ENCODE data around the gene TRHDE.
"Not testable (repeated sequence)": the region's sequence is repeated elsewhere in the genome, so short reads cannot be mapped to it uniquely, and the experiment has no call there.

Gene TRHDE

GRCh38 chr12:72510772-72511171 lies 238.6 kb downstream of the TRHDE start:
- Histone ChIP-seq H3K79me1 (ENCODE audit: low read depth, low read length) (no peaks in the 10 kb centered on the region), H3K27me3 (ENCODE audit: control insufficient read depth in 3 of 3, insufficient read depth in 3 of 3, low read depth in 1 of 3, low read length in 3 of 3) (no peaks in the 10 kb centered on the region), H3K14ac (ENCODE audit: low read length) (no peak overlapping the region), H2BK15ac (ENCODE audit: low read length) (no peak overlapping the region), H2BK120ac (ENCODE audit: low read depth, low read length) (no peak overlapping the region), H3K9ac (ENCODE audit: low read depth, low read length, poor library complexity) (no peak overlapping the region), H2BK5ac (ENCODE audit: low read length) (no peak overlapping the region), H2AK5ac (ENCODE audit: low read depth, low read length) (no peak overlapping the region), H3K4ac (ENCODE audit: low read length) (no peak overlapping the region), H3K27ac (replicated peaks; ENCODE audit: low read length) (no peak overlapping the region), H3K36me3 (replicated peaks in 1 of 2; ENCODE audit: control insufficient read depth in 2 of 2, insufficient read depth in 2 of 2, low read length in 2 of 2) (no peaks in the 10 kb centered on the region), H3K9me3 (replicated peaks in 1 of 2; ENCODE audit: control insufficient read depth in 2 of 2, insufficient read depth in 1 of 2, low read depth in 1 of 2, low read length in 2 of 2) (no peaks in the 10 kb centered on the region), H2BK12ac (ENCODE audit: low read length) (no peak overlapping the region), H3K4me1 (ENCODE audit: control insufficient read depth in 2 of 2, insufficient read depth in 1 of 2, low read depth in 1 of 2, low read length in 2 of 2) (peaks cover 1 to 15% of the 10 kb centered on the region in 2 donors), H4K91ac (ENCODE audit: low read depth, low read length, poor library complexity) (no peak overlapping the region), H3K4me3 (ENCODE audit: low read length in 2 of 2) (no peak overlapping the region), H2AFZ (ENCODE audit: low read length) (no peak overlapping the region), H3K23ac (ENCODE audit: low read depth, low read length, poor library complexity) (no peak overlapping the region), H3K4me2 (ENCODE audit: insufficient read depth, low read length, poor library complexity, severe bottlenecking) (no peak overlapping the region), H3K18ac (ENCODE audit: low read length) (no peak overlapping the region), H4K8ac (ENCODE audit: low read depth, low read length) (no peak overlapping the region)
- DNase-seq (ENCODE audit: low spot score): no peak
- no CpG with 5 or more reads among the region's 1 CpG for WGBS, 2 donors (ENCODE audit: extremely low coverage in 2 of 2, insufficient read length in 2 of 2, insufficient replicate concordance in 1 of 2)

GRCh38 chr12:72511498-72511897 lies 239.3 kb downstream of the TRHDE start:
- Histone ChIP-seq H3K27me3 (ENCODE audit: control insufficient read depth in 3 of 3, insufficient read depth in 3 of 3, low read depth in 1 of 3, low read length in 3 of 3) (no peaks in the 10 kb centered on the region), H2BK120ac (ENCODE audit: low read depth, low read length) (no peak overlapping the region), H3K9me3 (replicated peaks in 1 of 2; ENCODE audit: control insufficient read depth in 2 of 2, insufficient read depth in 1 of 2, low read depth in 1 of 2, low read length in 2 of 2) (no peaks in the 10 kb centered on the region), H3K4me2 (ENCODE audit: insufficient read depth, low read length, poor library complexity, severe bottlenecking) (no peak overlapping the region), H3K14ac (ENCODE audit: low read length) (no peak overlapping the region), H2BK5ac (ENCODE audit: low read length) (no peak overlapping the region), H3K79me1 (ENCODE audit: low read depth, low read length) (no peaks in the 10 kb centered on the region), H3K4me3 (ENCODE audit: low read length in 2 of 2) (no peak overlapping the region), H3K9ac (ENCODE audit: low read depth, low read length, poor library complexity) (no peak overlapping the region), H4K8ac (ENCODE audit: low read depth, low read length) (no peak overlapping the region), H2AFZ (ENCODE audit: low read length) (peak overlapping the region; percentile 21), H3K18ac (ENCODE audit: low read length) (no peak overlapping the region), H3K4ac (ENCODE audit: low read length) (no peak overlapping the region), H2BK15ac (ENCODE audit: low read length) (no peak overlapping the region), H4K91ac (ENCODE audit: low read depth, low read length, poor library complexity) (no peak overlapping the region), H3K4me1 (ENCODE audit: control insufficient read depth in 2 of 2, insufficient read depth in 1 of 2, low read depth in 1 of 2, low read length in 2 of 2) (peaks cover 1 to 15% of the 10 kb centered on the region in 2 donors), H3K36me3 (replicated peaks in 1 of 2; ENCODE audit: control insufficient read depth in 2 of 2, insufficient read depth in 2 of 2, low read length in 2 of 2) (no peaks in the 10 kb centered on the region), H3K27ac (replicated peaks; ENCODE audit: low read length) (no peak overlapping the region), H2BK12ac (ENCODE audit: low read length) (no peak overlapping the region), H3K23ac (ENCODE audit: low read depth, low read length, poor library complexity) (no peak overlapping the region), H2AK5ac (ENCODE audit: low read depth, low read length) (no peak overlapping the region)
- no peak for DNase-seq (ENCODE audit: low spot score)
- no CpG with 5 or more reads among the region's 2 CpGs for WGBS, 2 donors (ENCODE audit: extremely low coverage in 2 of 2, insufficient read length in 2 of 2, insufficient replicate concordance in 1 of 2)

GRCh38 chr12:72511906-72512305 lies 239.7 kb downstream of the TRHDE start:
- no peak overlapping the region for H2BK15ac ChIP-seq (ENCODE audit: low read length)
- H3K14ac ChIP-seq (ENCODE audit: low read length): no peak overlapping the region
- no peak overlapping the region for H2BK5ac ChIP-seq (ENCODE audit: low read length)
- H3K9ac ChIP-seq (ENCODE audit: low read depth, low read length, poor library complexity): no peak overlapping the region
- no peak overlapping the region for H3K23ac ChIP-seq (ENCODE audit: low read depth, low read length, poor library complexity)
- no peak overlapping the region for H3K18ac ChIP-seq (ENCODE audit: low read length)
- H3K9me3 ChIP-seq (replicated peaks in 1 of 2; ENCODE audit: control insufficient read depth in 2 of 2, insufficient read depth in 1 of 2, low read depth in 1 of 2, low read length in 2 of 2): no peaks in the 10 kb centered on the region
- peak; percentile 36 for DNase-seq (ENCODE audit: low spot score)
- no peaks in the 10 kb centered on the region for H3K36me3 ChIP-seq (replicated peaks in 1 of 2; ENCODE audit: control insufficient read depth in 2 of 2, insufficient read depth in 2 of 2, low read length in 2 of 2)
- H2AK5ac ChIP-seq (ENCODE audit: low read depth, low read length): no peak overlapping the region
- no peak overlapping the region for H4K8ac ChIP-seq (ENCODE audit: low read depth, low read length)
- H3K27ac ChIP-seq (replicated peaks; ENCODE audit: low read length): peak overlapping the region; percentile 26
- no peak overlapping the region for H3K4me2 ChIP-seq (ENCODE audit: insufficient read depth, low read length, poor library complexity, severe bottlenecking)
- no peak overlapping the region for H2BK12ac ChIP-seq (ENCODE audit: low read length)
- H2BK120ac ChIP-seq (ENCODE audit: low read depth, low read length): no peak overlapping the region
- no peak overlapping the region for H3K4me3 ChIP-seq (ENCODE audit: low read length in 2 of 2)
- no peaks in the 10 kb centered on the region for H3K79me1 ChIP-seq (ENCODE audit: low read depth, low read length)
- no peak overlapping the region for H3K4ac ChIP-seq (ENCODE audit: low read length)
- no peak overlapping the region for H4K91ac ChIP-seq (ENCODE audit: low read depth, low read length, poor library complexity)
- H3K4me1 ChIP-seq (ENCODE audit: control insufficient read depth in 2 of 2, insufficient read depth in 1 of 2, low read depth in 1 of 2, low read length in 2 of 2): peaks cover 1 to 15% of the 10 kb centered on the region in 2 donors
- WGBS, 2 donors (ENCODE audit: extremely low coverage in 2 of 2, insufficient read length in 2 of 2, insufficient replicate concordance in 1 of 2): no CpG with 5 or more reads among the region's 3 CpGs
- H2AFZ ChIP-seq (ENCODE audit: low read length): peak overlapping the region; percentile 21
- H3K27me3 ChIP-seq (ENCODE audit: control insufficient read depth in 3 of 3, insufficient read depth in 3 of 3, low read depth in 1 of 3, low read length in 3 of 3): no peaks in the 10 kb centered on the region

- not testable (repeated sequence) for H3K27ac ChIP-seq (replicated peaks; ENCODE audit: low read length); H3K4me3 ChIP-seq (ENCODE audit: low read length in 2 of 2); H2AK5ac ChIP-seq (ENCODE audit: low read depth, low read length); H3K4ac ChIP-seq (ENCODE audit: low read length); H2BK120ac ChIP-seq (ENCODE audit: low read depth, low read length); H3K27me3 ChIP-seq (ENCODE audit: control insufficient read depth in 3 of 3, insufficient read depth in 3 of 3, low read depth in 1 of 3, low read length in 3 of 3); H3K14ac ChIP-seq (ENCODE audit: low read length); H3K4me2 ChIP-seq (ENCODE audit: insufficient read depth, low read length, poor library complexity, severe bottlenecking); H4K8ac ChIP-seq (ENCODE audit: low read depth, low read length); H2BK12ac ChIP-seq (ENCODE audit: low read length); H2BK15ac ChIP-seq (ENCODE audit: low read length); DNase-seq (ENCODE audit: low spot score); H3K18ac ChIP-seq (ENCODE audit: low read length); H3K36me3 ChIP-seq (replicated peaks in 1 of 2; ENCODE audit: control insufficient read depth in 2 of 2, insufficient read depth in 2 of 2, low read length in 2 of 2); H3K9me3 ChIP-seq (replicated peaks in 1 of 2; ENCODE audit: control insufficient read depth in 2 of 2, insufficient read depth in 1 of 2, low read depth in 1 of 2, low read length in 2 of 2); H3K4me1 ChIP-seq (ENCODE audit: control insufficient read depth in 2 of 2, insufficient read depth in 1 of 2, low read depth in 1 of 2, low read length in 2 of 2); H4K91ac ChIP-seq (ENCODE audit: low read depth, low read length, poor library complexity); H3K79me1 ChIP-seq (ENCODE audit: low read depth, low read length); H2BK5ac ChIP-seq (ENCODE audit: low read length); H2AFZ ChIP-seq (ENCODE audit: low read length); H3K23ac ChIP-seq (ENCODE audit: low read depth, low read length, poor library complexity); H3K9ac ChIP-seq (ENCODE audit: low read depth, low read length, poor library complexity)
- WGBS, 2 donors (ENCODE audit: extremely low coverage in 2 of 2, insufficient read length in 2 of 2, insufficient replicate concordance in 1 of 2): no CpG with 5 or more reads among the region's 27 CpGs
Observed at GRCh38 chr12:72520044-72520678, 248.0 kb downstream of the TRHDE start.

Measured in neuronal stem cell (in vitro differentiated cells).